ENCODE results near the gene PHAF1. TPM values are rescaled to one million over a fixed set of nuclear protein-coding genes. Genes with fewer than 3 reads are reported as not detected.

PHAF1 gene
- total RNA-seq, 2 experiments from 2014 or later = 13.8 to 14.9 TPM

DNA sequence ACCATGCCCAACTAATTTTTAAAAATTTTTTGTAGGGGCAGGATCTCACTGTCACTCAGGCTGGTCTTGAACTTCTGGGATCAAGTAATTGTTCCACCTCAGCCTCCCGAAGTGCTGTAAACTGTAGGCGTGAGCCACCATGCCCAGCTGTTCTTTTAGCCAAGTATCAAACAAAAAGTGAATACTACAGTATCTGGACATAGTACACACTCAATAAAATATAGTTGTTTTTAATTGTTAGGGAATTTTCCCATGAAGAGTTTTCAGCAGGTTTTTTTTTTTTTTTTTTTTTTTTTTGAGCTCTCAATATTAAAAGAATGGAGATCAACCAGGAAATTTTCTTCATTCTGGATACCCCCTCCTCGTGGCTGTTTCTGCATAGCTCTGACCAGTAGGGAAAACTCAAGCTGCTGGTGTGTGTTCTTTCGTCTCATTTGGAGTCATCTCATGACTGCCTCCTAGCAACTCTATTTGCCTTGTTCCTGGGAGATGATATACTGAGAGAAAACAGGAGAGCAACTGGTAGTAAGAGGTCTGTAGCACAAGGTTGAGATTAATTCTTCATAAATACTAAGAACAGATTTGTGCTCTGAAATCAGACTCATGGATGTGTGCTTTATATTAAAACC is 16.5 kb upstream of the PHAF1 start:
- no peaks in the 10 kb centered on the region for H3K9me3 Mint-ChIP-seq
- no peak for DNase-seq
- peaks cover 5% of the 10 kb centered on the region for H3K36me3 Mint-ChIP-seq
- no peak overlapping the region for H3K27ac Mint-ChIP-seq
- no peak overlapping the region for H3K4me3 Mint-ChIP-seq
- no peaks in the 10 kb centered on the region for H3K27me3 Mint-ChIP-seq
- H3K4me1 Mint-ChIP-seq = peaks cover 11% of the 10 kb centered on the region

DNA sequence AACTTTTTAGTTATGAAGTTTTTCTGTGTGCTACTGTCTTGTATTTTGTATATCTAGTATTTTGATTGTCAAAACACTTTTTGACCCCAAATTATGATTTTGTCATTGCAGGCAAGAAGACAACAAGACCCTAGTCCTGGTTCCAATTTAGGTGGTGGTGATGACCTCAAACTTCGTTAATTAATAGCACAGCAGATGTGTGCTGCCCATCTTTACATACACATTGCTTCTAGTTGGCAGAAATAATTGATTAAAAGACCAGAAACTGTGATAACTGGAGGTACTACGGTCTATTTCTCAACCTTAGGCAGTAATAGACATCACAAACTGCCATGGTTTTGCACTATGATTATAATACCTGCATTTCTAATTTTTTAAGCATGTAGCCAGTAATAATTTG is 11.1 kb upstream of the PHAF1 start:
- no peak overlapping the region for H3K4me3 Mint-ChIP-seq
- H3K27ac Mint-ChIP-seq = no peak overlapping the region
- H3K27me3 Mint-ChIP-seq = no peaks in the 10 kb centered on the region
- H3K36me3 Mint-ChIP-seq = peaks cover 4% of the 10 kb centered on the region
- H3K9me3 Mint-ChIP-seq = no peaks in the 10 kb centered on the region
- H3K4me1 Mint-ChIP-seq = no peaks in the 10 kb centered on the region
- no peak for DNase-seq

DNA sequence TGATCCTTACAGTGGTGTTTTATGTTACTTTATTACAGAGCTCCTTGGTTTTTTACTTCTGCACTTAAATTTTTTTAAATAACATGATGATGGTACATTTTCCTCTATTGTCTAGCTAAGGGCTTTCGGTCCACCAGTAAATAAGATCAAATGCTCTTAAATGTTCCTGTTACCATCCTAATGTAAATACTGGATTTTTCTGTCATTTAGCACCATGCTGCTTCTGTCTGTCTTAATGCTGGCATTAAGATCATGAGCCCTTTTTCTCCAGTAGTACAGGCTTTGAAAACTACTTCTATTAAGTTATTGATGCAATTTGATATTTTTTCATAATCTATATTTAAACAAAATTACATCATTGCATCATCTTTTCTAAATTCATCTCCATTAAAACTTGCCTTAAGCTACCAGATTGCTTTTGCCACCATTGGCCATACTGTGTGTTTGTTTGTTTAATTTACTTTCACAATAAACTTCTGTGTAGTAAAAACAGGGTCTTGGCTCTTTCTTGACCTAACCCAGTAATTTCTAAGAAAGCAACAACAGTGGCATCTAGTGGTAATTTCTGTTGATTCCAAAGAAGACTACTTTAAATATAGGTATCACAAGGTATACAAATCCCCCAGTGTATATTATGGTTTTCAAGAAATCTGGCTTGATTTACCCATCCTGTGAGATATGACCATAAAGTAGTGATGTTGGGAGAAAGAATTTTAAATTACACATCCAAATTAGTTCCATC is 9.0 kb upstream of the PHAF1 start:
- H3K4me1 Mint-ChIP-seq = no peaks in the 10 kb centered on the region
- no peak for DNase-seq
- H3K27ac Mint-ChIP-seq = no peak overlapping the region

DNA sequence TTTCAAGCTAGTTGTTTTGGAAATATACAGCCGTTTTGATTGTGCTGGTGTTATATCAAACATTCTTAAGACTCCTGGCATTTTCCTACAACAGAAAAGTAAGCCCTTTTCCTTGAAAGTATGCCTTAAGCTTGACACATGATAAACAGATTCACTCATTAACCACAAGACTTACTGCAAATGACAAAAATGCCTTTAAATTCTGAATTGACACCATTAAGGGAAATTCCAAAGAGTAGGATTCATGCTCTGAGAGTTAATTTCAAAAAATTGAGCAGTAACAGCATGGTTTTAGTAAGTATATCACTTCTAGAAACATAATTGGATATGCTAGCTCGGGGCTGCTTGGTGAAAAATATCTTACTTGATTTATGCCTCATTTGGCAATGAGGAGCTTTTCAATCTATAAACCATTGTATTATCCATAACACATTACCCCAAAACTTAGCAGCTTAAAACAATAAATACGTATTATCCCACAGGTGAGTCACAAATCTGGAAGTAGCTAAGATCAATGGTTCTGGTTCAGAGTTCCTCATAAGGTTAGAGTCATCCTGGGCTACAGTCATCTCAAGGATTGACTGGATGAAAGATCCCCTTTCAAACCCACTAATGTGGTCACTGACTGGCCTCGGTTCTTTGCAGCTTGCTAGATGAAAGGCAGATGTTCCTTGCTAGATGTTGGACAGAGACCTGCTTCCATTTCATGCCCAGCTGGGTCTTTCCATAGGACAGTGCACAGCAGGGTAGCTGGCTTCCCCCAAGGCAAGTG is 8.2 kb upstream of the PHAF1 start:
- no peak overlapping the region for H3K27ac Mint-ChIP-seq

More for the DNA sequence above, 9.0 kb upstream of the PHAF1 start:
- H3K9me3 Mint-ChIP-seq = no peaks in the 10 kb centered on the region
- no peak overlapping the region for H3K4me3 Mint-ChIP-seq
- H3K27me3 Mint-ChIP-seq = no peaks in the 10 kb centered on the region
- peaks cover 4% of the 10 kb centered on the region for H3K36me3 Mint-ChIP-seq

DNA sequence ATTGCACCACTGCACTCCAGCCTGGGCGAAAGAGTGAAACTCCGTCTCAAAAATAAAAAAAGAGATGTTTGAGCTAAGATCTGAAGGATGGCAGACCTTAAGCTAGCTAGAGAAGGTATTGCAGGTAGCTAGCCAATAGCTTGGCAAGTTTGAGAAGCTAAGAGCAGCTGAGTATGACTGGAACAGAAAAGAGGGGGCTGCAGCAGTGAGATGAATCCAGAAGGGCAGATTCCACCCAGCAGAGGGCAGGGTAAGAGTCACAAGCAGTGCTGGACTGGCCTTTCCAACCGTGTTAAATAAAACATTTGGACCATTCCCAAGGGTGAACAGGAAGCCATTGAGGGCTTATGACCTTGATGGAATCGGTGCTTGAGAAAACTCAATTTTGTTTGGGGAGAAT is 5.7 kb upstream of the PHAF1 start:
- Mint-ChIP-seq H3K27me3 (no peaks in the 10 kb centered on the region), H3K36me3 (peaks cover 4% of the 10 kb centered on the region), H3K4me1 (no peaks in the 10 kb centered on the region), H3K9me3 (no peaks in the 10 kb centered on the region), H3K27ac (no peak overlapping the region), H3K4me3 (no peak overlapping the region)
- no peak for DNase-seq

More for the DNA sequence above, 8.2 kb upstream of the PHAF1 start:
- Mint-ChIP-seq H3K36me3 (peaks cover 4% of the 10 kb centered on the region), H3K4me3 (no peak overlapping the region), H3K9me3 (no peaks in the 10 kb centered on the region), H3K27me3 (no peaks in the 10 kb centered on the region), H3K4me1 (no peaks in the 10 kb centered on the region)
- DNase-seq = no peak

DNA sequence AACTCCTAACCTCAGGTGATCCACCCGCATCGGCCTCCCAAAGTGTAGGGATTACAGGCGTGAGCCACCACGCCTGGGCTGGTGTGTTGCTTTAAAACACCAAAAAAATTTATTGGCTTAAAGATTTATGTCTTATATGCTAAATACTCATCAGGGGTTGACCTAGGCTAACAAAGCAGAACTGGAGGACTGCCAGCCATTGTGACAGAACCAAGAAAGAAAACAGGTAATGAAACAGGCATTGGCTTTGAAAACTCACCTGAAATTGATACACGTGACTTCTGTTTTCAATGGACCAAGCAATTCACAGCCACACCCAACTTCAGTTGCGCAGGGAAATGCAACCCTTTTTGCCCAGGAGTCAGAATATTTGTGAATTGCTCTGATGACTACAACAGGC is 4.9 kb upstream of the PHAF1 start:
- H3K36me3 Mint-ChIP-seq = peaks cover 4% of the 10 kb centered on the region
- H3K27me3 Mint-ChIP-seq = no peaks in the 10 kb centered on the region
- no peak overlapping the region for H3K27ac Mint-ChIP-seq

DNA sequence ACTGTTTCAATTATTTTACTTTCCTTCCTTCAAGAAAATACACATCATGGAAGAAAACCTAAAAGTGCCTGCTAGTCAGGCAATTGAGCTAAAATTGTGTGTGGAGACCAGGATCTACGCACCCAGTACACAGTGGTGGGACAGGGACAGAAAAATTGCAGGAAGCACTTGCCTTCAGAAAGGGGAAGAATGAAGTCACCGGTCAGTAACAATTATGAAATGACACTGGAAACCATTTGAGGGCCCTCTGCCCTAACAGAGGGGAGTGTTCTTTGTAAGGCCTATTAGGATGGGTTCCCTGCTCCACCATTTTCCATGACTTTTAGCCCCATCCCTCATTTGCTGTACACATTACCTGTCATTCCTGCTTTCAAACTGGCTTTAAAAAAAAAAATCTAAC is 4.5 kb upstream of the PHAF1 start:
- Mint-ChIP-seq H3K27me3 (no peaks in the 10 kb centered on the region), H3K4me1 (peaks cover 5% of the 10 kb centered on the region), H3K27ac (no peak overlapping the region), H3K9me3 (no peaks in the 10 kb centered on the region), H3K36me3 (peaks cover 4% of the 10 kb centered on the region), H3K4me3 (no peak overlapping the region)
- DNase-seq = no peak

More for the DNA sequence above, 4.9 kb upstream of the PHAF1 start:
- Mint-ChIP-seq H3K4me1 (peaks cover 5% of the 10 kb centered on the region), H3K4me3 (no peak overlapping the region), H3K9me3 (no peaks in the 10 kb centered on the region)
- DNase-seq = no peak

DNA sequence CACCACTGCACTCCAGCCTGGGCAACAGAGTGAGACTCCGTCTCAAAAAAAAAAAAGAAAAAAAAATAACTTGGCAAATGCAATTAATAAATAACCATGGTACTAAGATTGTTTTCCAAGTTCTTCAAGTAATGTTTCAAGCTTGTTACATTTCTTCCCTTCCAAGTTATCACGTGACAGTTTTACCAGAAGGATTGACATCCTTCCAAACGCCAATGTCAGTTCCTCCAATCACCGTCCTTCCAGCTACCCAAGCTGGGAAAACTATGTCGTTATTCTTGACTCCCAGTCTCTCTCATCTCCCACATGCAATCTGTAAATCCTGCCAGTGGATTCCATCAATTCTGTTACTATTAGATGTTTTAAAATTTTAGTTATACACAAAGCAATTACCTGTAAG is 3.9 kb upstream of the PHAF1 start:
- Mint-ChIP-seq H3K36me3 (peaks cover 4% of the 10 kb centered on the region), H3K27ac (no peak overlapping the region), H3K27me3 (no peaks in the 10 kb centered on the region), H3K9me3 (no peaks in the 10 kb centered on the region), H3K4me3 (no peak overlapping the region), H3K4me1 (peaks cover 7% of the 10 kb centered on the region)
- DNase-seq = no peak

DNA sequence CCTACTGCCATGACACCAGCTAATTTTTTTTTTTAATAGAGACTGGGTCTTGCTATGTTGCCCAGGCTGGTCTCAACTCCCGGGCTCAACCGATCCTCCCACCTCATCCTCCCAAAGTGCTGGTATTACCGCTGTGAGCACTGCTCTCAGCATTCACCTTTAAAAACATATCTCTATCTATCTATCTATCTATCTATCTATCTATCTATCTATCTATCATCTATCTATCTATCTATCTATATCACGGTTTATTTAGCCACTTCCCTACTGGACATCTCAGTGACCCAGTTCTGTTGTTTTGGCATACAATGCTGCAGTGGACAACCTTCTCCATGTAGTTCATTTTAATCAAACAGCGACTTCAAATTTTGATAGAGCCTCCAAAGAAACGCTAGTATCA is 1.3 kb upstream of the PHAF1 start:
- no peak for DNase-seq
- Mint-ChIP-seq H3K4me3 (no peak overlapping the region), H3K36me3 (peaks cover 1% of the 10 kb centered on the region), H3K9me3 (no peaks in the 10 kb centered on the region), H3K27ac (no peak overlapping the region), H3K27me3 (no peaks in the 10 kb centered on the region), H3K4me1 (peaks cover 20% of the 10 kb centered on the region)

DNA sequence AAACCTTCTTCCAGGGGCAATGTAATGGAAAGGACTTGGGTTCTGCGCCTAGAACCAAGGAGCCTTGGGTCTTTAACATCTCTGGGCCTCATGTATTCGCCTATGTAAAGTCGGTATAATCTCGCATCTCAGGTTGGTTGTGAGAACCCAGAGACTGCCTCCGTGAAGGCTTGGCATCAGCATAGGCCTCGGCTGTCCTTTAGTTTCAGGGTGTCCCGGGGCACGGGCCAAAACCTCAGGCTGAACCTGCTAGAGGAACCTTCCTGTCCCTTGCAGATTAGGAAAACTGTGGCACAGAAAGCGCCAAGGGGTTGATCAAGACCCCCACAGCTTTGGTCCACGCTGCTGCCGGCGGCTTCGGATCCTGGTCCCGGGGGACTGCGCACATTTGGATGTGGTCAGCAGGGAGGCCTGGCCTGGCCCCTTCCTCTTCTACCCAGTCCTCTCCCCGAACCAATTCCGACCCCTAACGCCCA is 772 bp upstream of the PHAF1 start:
- no peak overlapping the region for H3K27ac Mint-ChIP-seq

DNA sequence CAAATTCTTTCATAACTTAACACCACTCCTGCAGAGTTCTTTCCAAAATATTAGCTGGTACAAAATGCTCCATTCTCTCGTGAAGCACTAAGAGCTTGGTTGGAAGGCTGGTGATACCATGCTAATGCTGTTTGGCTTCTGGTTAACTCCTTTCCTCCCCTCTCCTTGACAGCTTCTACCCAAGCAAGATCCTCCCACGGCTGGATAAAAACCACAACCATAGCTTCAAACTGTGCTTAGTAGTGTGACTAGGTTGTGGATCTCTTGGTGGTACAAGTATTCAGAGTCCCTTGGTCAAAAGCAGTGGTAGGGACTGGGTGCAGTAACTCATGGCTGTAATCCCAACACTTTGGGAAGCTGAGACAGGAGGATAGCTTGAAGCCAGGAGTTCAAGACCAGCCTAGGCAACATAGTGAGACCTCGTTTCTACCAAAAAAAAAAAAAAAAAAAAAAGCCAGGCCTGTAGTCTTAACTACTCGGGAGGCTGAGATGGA is 2.3 kb downstream of the PHAF1 start:
- no peak for DNase-seq
- Mint-ChIP-seq H3K36me3 (peaks cover 1% of the 10 kb centered on the region), H3K27ac (no peak overlapping the region), H3K4me1 (peaks cover 25% of the 10 kb centered on the region), H3K4me3 (no peak overlapping the region), H3K9me3 (no peaks in the 10 kb centered on the region), H3K27me3 (no peaks in the 10 kb centered on the region)

More for the DNA sequence above, 772 bp upstream of the PHAF1 start:
- H3K27me3 Mint-ChIP-seq = no peaks in the 10 kb centered on the region
- H3K36me3 Mint-ChIP-seq = peaks cover 1% of the 10 kb centered on the region
- DNase-seq = no peak
- peak overlapping the region; percentile 97 for H3K4me3 Mint-ChIP-seq
- no peaks in the 10 kb centered on the region for H3K9me3 Mint-ChIP-seq
- peaks cover 21% of the 10 kb centered on the region for H3K4me1 Mint-ChIP-seq

DNA sequence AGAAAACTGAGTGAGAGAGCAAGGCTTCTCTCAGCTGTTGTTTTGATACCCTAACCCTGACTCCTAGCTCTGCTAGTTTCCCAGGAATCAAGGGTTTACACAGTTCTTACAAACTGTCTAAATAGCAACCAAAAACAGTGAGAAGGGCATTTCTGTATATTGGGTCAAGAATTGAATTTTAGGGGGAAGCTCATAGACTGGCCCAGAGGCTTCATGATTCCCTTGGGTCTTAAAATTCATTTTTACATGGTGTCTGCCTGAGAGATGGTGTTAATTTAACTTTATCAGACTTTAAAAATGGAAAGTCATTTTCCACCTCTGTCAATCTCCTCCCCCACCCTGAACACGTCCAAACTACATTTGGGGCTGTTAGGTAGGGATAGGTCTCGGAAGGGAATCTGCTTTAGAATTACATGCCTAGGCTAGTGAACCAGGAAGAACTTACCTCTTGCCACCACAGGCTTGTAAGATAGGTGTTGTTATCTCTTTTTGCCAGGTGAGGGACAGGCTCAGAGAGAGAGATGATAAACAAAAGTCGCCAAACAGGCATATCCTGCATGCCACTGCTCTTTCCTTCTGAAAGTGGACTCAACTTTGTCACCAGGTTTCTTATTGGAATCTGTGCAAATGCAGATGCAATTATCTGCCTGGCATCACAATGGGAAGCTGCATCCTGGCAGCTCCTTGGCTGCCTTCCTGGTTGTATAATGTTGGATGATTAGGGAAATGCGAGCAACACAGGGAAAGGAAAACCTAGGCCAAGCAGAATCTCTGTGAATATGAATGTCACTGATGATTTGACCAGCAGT is 3.1 kb downstream of the PHAF1 start:
- no peaks in the 10 kb centered on the region for H3K9me3 Mint-ChIP-seq
- peaks cover 1% of the 10 kb centered on the region for H3K36me3 Mint-ChIP-seq
- H3K4me3 Mint-ChIP-seq = no peak overlapping the region
- H3K4me1 Mint-ChIP-seq = peaks cover 25% of the 10 kb centered on the region
- H3K27me3 Mint-ChIP-seq = no peaks in the 10 kb centered on the region
- DNase-seq = no peak
- no peak overlapping the region for H3K27ac Mint-ChIP-seq

DNA sequence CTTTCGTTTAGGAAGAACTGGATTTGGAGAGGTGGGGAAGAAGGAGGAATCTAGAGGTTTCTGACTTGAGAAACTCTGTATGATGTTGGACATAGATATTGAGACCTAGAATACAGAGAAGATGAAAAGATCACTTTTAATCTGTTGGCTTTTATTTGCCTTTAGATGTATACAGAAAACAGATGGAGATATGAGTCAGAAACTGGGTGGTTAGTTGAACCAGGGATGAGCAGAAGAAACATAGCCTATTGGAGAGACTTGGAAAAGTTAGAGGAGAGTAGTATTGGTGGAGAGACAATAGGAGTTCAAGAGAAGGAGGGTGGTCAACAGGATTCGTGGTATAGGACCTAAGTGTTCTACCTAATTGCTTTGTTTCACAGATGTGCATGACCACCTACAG is 5.1 kb downstream of the PHAF1 start:
- H3K4me1 Mint-ChIP-seq = peaks cover 20% of the 10 kb centered on the region
- H3K36me3 Mint-ChIP-seq = peaks cover 1% of the 10 kb centered on the region
- H3K4me3 Mint-ChIP-seq = no peak overlapping the region
- no peak overlapping the region for H3K27ac Mint-ChIP-seq
- no peak for DNase-seq
- H3K9me3 Mint-ChIP-seq = no peaks in the 10 kb centered on the region
- H3K27me3 Mint-ChIP-seq = no peaks in the 10 kb centered on the region

DNA sequence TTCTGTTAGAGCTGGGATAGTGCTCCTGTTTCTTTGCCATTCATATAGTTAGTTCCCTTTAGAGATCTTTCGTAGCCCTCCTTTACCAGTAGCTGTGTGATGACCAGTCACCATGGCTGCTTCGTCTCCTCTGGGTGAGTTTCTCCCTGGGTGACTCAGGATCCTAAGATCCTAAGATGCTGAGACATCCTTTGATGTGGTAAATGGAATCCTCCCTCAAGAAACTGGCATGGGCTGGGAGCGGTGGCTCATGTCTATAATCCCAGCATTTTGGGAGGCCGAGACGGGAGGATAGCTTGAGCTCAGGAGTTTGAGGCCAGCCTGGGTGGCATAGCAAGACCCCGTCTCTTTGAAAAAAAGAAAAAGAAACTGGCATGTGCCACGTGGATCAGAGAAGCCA is 5.9 kb downstream of the PHAF1 start:
- Mint-ChIP-seq H3K4me1 (peaks cover 20% of the 10 kb centered on the region), H3K9me3 (no peaks in the 10 kb centered on the region), H3K4me3 (no peak overlapping the region), H3K27ac (no peak overlapping the region), H3K27me3 (no peaks in the 10 kb centered on the region), H3K36me3 (peaks cover 4% of the 10 kb centered on the region)
- no peak for DNase-seq

Measured in activated naive CD8-positive, alpha-beta T cell treated with anti-CD3 and anti-CD28 coated beads for 36 hours (primary cell).